A549 (cell line): ENCODE measurements around the gene IL17REL.

Source experiments
- CTCF ChIP-seq: fragments of >200 bp; sonication (Bioruptor Twin); formaldehyde crosslinking; IDR thresholded peaks from 3 replicates; pipeline ENCODE4 v1.5.1; 2016
- NR3C1 ChIP-seq: fragments of >200 bp; sonication (Bioruptor Twin); formaldehyde crosslinking; IDR thresholded peaks from 3 replicates; pipeline ENCODE4 v1.6.1; 2017

GRCh38 chr22:49953027-49953679 lies 59.4 kb downstream of the IL17REL start:
- no peak for TF ChIP-seq NR3C1
- no peak for TF ChIP-seq CTCF
